SU-DHL-6 (cell line): ENCODE results near the gene C15orf62.

Experiments used
- H2AFZ ChIP-seq: fragments of 200-600 bp; sonication (generic); 2 replicates; pipeline ENCODE4 v1.6.1; 2014; ENCODE audit warnings: low read depth, mild to moderate bottlenecking, moderate library complexity, mixed read lengths, antibody characterized with exemption, low read length; ENCODE audit not compliant: severe bottlenecking
- H3F3A ChIP-seq: fragments of 200-600 bp; shearing (Covaris generic); 2 replicates; pipeline ENCODE4 v1.6.0; 2016; ENCODE audit warnings: antibody characterized with exemption, mild to moderate bottlenecking; ENCODE audit not compliant: insufficient read depth
- H3K27ac ChIP-seq: fragments of 200-600 bp; sonication (generic); 2 replicates; pipeline ENCODE4 v1.5.1; 2016; ENCODE audit warnings: low read depth, mild to moderate bottlenecking, low read length, moderate library complexity, mixed read lengths
- H3K27me3 ChIP-seq: fragments of 200-600 bp; sonication (generic), shearing (Covaris generic); 2 replicates; pipeline ENCODE4 v1.6.0; 2014; ENCODE audit warnings: mild to moderate bottlenecking, low read length
- H3K36me3 ChIP-seq: fragments of 200-600 bp; sonication (generic); 2 replicates; pipeline ENCODE4 v1.6.1; 2014; ENCODE audit warnings: mild to moderate bottlenecking, low read length, mixed read lengths
- H3K4me2 ChIP-seq: fragments of 300-600, 200-600 bp; shearing (Covaris generic), sonication (generic); 2 replicates; pipeline ENCODE4 v1.6.0; 2014; ENCODE audit warnings: low read length, low read depth, mild to moderate bottlenecking; ENCODE audit not compliant: poor library complexity, severe bottlenecking
- H3K4me3 ChIP-seq: fragments of 200-600 bp; sonication (generic); 2 replicates; pipeline ENCODE4 v1.5.1; 2014; ENCODE audit warnings: antibody characterized with exemption, low read length, mild to moderate bottlenecking, mixed read lengths; ENCODE audit not compliant: insufficient read depth, poor library complexity, severe bottlenecking
- H3K79me2 ChIP-seq: fragments of 200-600 bp; sonication (generic); 2 replicates; pipeline ENCODE4 v1.6.1; 2014; ENCODE audit warnings: mild to moderate bottlenecking, low read length, moderate library complexity; ENCODE audit not compliant: insufficient read depth
- H3K9ac ChIP-seq: fragments of 200-600 bp; sonication (generic); 2 replicates; pipeline ENCODE4 v1.7.0; 2014; ENCODE audit warnings: mild to moderate bottlenecking, low read length
- H3K9me2 ChIP-seq: fragments of 200-600 bp; sonication (generic); replicated peaks from 2 replicates; pipeline ENCODE4 v1.6.1; 2014; ENCODE audit warnings: low read length; ENCODE audit not compliant: insufficient read depth
- H3K9me3 ChIP-seq: fragments of 200-600 bp; sonication (generic); 2 replicates; pipeline ENCODE4 v1.6.1; 2014; ENCODE audit warnings: low read length, mixed read lengths; ENCODE audit not compliant: insufficient read depth
- H4K20me1 ChIP-seq: fragments of 200-600 bp; sonication (generic); 2 replicates; pipeline ENCODE4 v1.6.1; 2014; ENCODE audit warnings: low read depth, mild to moderate bottlenecking, antibody characterized with exemption, low read length, moderate library complexity, mixed read lengths
- CTCF ChIP-seq: fragments of 200-600 bp; sonication (generic); IDR thresholded peaks from one replicate; pipeline ENCODE4 v1.5.1; 2017; ENCODE audit warnings: antibody characterized with exemption, mild to moderate bottlenecking, low read length, moderate library complexity; ENCODE audit not compliant: insufficient read depth, poor library complexity, severe bottlenecking
- EZH2phosphoT487 ChIP-seq: fragments of 200-600 bp; sonication (generic), shearing (Covaris generic); conservative IDR thresholded peaks from 2 replicates; pipeline ENCODE4 v1.6.1; 2018; ENCODE audit warnings: mild to moderate bottlenecking, antibody characterized with exemption, low read length, moderate library complexity, mixed read lengths

Gene C15orf62

GRCh38 chr15:40722934-40723333 is 46.8 kb upstream of the C15orf62 start:
- H3K79me2 ChIP-seq, result no peaks in the 10 kb centered on the region
- H3K9me2 ChIP-seq, result no peaks in the 10 kb centered on the region
- TF ChIP-seq CTCF (no peak), EZH2phosphoT487 (no peak)
- peaks cover 20% of the 10 kb centered on the region; the same call in 1 of the 2 replicates for H3F3A ChIP-seq
- H3K9ac ChIP-seq, result no peak overlapping the region
- no peak overlapping the region for H3K4me2 ChIP-seq
- no peak overlapping the region for H2AFZ ChIP-seq
- H3K27me3 ChIP-seq, result no peaks in the 10 kb centered on the region
- H3K9me3 ChIP-seq, result no peaks in the 10 kb centered on the region
- no peaks in the 10 kb centered on the region for H4K20me1 ChIP-seq
- peaks cover 36% of the 10 kb centered on the region; the same call in 1 of the 2 replicates for H3K36me3 ChIP-seq
- no peak overlapping the region for H3K27ac ChIP-seq
- H3K4me3 ChIP-seq, result no peak overlapping the region

- peaks cover 36% of the 10 kb centered on the region; the same call in 1 of the 2 replicates for H3K36me3 ChIP-seq
Measured at GRCh38 chr15:40723919-40724318, 45.9 kb upstream of the C15orf62 start.

GRCh38 chr15:40731034-40731433 is 38.7 kb upstream of the C15orf62 start:
- Histone ChIP-seq H3K79me2 (no peaks in the 10 kb centered on the region), H3K27ac (no peak overlapping the region), H3K27me3 (no peaks in the 10 kb centered on the region), H3K36me3 (peaks cover 30% of the 10 kb centered on the region; the same call in 1 of the 2 replicates), H3K9me2 (no peaks in the 10 kb centered on the region), H3K9me3 (no peaks in the 10 kb centered on the region), H4K20me1 (no peaks in the 10 kb centered on the region), H3K4me2 (no peak overlapping the region), H3K9ac (no peak overlapping the region), H3K4me3 (no peak overlapping the region), H3F3A (peaks cover 17% of the 10 kb centered on the region; the same call in 1 of the 2 replicates), H2AFZ (no peak overlapping the region)
- no peak for TF ChIP-seq EZH2phosphoT487
- no peak for TF ChIP-seq CTCF

More at GRCh38 chr15:40723919-40724318, 45.9 kb upstream of the C15orf62 start:
- no peak overlapping the region for H2AFZ ChIP-seq
- no peaks in the 10 kb centered on the region for H3K9me3 ChIP-seq
- no peak overlapping the region for H3K4me2 ChIP-seq
- no peak overlapping the region for H3K9ac ChIP-seq
- H3K4me3 ChIP-seq, result no peak overlapping the region
- H3K27ac ChIP-seq, result no peak overlapping the region
- TF ChIP-seq EZH2phosphoT487 (no peak), CTCF (no peak)
- no peaks in the 10 kb centered on the region for H4K20me1 ChIP-seq
- H3F3A ChIP-seq, result peaks cover 24% of the 10 kb centered on the region; the same call in 1 of the 2 replicates
- no peaks in the 10 kb centered on the region for H3K27me3 ChIP-seq
- no peaks in the 10 kb centered on the region for H3K9me2 ChIP-seq
- H3K79me2 ChIP-seq, result no peaks in the 10 kb centered on the region
